Suppressor macrophage treated with lipopolysaccharide for 4 hours (primary cell): Measurements from ENCODE around the gene PPRC1.

Experiments
- DNase-seq: peaks from one replicate; pipeline ENCODE4 v3.0.0-alpha.2; 2020

PPRC1 gene

DNA sequence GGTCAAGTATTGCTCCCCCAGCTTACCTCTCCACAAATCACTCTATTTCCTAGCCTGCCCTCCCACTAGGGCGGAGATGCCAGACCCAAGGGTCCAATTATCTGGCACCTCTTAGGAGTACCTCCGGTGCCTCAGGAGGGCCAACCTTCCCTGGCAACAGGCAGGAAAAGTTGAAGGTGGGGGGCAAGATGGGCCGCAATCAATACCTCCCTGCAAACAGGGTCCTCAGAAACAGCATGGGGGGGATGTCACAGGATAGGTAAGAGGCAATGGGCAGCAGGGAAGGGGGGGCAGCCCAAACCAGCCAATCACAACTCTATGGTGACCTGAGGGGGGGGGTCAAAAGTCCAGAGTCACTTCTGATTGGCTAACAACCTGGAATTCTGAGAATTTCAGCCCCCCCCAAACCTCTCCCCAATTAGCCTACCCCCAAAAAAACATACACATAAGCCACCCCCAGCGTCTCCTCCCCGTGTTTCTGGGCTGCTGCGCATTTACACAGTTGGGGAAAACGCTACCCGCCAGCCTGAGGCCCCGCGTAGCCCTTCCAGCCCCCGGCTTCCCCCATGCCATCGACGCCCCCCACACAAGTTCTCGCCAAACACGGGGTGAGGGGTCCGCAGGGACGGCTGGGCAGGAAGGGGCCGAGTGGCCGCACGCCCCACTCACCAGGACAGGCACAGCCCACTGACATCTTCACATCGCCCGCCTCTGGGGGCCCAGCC is 13.3 kb upstream of the PPRC1 start:
- DNase-seq, result peak; percentile 40

DNA sequence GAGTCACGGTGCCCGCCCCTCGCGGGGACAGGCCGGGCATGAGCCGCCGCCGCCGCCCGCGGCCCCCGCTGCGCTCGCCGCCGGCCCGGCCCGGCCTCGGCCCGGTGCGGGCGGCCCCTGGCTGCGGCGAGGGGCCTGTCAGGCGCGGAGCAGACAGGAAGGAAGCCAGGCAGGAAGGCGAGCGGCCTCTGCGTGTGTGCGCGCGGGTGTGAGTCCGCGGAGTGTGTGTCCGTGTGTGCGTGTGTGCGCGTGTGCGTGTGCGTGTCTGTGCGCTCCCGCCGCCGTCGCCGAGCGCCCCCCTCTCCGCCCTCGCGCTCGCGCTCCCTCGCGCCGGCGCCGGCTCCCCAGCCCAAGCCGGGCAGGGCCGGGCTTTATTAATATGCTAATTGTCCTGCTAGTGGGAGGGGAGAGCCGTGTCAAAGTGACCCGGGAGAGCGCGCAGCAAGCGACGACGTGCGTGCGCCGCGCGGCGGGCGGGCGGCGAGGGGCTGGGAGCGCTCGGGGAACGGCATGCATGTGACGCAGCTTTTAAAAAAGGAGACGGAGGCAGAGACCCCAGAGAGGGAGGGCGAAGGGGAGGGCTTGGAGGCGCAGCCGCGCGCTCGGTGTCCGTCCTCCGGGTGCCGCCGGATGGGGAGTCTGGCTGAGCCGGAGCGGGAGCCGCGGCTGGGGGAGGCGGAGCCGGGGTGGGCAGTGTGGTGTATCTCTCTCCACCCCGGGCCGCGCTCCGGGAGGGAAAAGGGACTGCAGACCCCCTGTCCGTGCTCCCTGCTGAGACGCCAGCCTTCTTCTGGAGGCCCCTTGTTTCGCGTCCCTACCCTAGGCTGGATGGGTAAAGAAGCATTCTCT is 12.5 kb upstream of the PPRC1 start, which contains the start of gene LDB1:
TSS of gene LDB1 (minus strand) at position 227 of the 849 bp plus-strand sequence. CDS start 258 bp downstream, outside the sequence.
- DNase-seq, result peak; percentile 74

DNA sequence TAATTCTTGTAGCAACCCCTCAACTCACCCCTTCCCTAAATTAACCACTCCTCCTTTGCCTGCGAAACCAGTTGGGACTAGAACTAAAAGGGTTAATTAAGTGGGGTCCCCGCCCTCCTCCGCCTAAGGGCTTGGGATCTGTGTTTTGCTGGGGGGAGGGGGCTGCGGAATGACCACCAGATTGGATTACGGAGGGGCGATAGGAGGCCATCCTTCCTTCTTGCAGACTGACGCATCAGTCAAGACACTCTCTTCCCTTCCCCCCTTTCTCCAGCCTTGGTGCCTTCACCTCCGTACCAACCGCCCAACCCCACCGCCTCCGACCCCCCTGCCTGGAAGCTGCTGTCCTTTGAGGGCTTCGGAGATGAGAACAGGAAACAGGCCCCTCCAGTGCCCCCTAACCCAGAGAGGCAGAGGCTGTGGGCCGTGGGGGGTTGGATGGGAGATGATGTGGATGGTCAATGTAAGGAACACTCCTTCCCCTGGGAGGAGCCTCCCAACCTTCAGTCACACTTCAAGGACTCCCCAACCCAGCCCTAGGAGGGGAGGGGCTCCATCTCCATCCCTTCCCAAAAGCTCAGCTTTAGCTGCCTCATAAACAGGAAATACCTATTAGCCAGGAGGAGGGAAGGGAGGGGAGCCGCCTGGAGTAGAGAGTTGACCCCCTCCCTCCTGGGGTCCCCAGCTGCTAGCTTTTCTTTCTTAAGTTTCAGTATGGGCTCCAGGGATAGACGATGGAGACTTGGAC is 11.7 kb upstream of the PPRC1 start:
- peak; percentile 5 for DNase-seq

DNA sequence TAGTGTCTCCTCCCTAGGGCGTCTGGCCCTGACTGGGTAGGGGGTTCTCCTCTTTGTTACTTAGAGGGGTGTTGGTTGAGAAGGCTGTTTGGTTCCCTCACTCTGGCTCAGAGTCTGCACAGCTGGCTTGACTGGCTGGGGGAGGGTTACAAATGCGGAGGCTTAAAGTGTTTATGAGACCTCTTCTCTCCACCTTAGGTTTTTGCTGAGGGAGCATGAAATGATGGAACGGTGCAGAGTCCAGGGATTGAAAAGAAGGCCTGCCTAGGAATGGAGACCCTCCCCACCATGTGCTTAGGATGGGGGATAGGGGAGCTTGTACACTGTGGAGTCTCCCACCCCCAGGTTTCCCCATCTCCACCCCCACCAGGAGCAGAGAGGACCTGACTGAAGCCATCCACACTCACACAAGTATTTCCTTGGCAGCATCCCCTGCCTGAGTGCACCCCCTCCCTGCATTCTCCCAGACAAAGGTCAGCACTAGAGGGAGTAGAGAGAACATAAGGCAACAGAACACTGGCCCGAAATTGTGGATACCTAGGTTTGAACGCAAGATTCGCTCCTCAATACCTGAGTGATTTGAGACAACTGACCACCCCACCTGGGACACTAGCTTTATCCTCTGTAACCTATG is 11.0 kb upstream of the PPRC1 start:
- no peak for DNase-seq

DNA sequence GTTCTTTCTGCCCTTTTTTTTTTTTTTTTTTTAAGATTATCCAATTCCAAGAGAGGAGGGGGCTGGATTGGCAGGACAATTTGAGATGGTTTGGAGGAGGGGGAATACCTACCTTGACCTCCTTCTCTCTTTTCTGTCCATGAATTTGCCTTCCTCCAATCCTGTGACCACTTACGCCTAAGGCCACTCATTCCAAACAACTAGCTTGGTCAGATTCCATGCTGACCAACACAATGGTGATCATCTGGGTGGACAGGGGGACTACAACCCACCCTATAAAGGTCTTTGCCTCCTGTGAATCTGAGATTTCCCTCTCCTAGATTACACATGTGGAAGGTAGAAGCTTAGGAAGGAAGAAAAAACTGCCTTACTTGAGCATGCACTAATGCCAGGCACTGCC is 10.4 kb upstream of the PPRC1 start:
- no peak for DNase-seq

DNA sequence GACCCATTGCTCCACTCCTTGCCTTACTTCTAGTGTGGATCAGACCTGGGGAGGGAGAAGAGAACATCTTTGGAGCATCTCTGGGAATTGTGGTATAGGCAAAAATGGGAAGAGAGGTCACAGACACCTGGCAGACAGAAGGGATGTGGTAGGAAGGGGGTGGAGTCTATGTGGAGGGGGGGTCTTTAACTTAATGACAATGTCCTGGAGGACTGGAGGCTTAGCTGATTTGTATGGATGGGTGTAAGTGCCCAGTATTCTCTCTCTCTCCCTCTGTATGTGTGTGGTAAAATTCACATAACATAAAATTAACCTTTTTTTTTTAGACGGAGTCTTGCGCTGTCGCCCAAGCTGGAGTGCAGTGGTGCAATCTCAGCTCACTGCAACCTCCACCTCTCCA is 9.6 kb upstream of the PPRC1 start:
- no peak for DNase-seq

DNA sequence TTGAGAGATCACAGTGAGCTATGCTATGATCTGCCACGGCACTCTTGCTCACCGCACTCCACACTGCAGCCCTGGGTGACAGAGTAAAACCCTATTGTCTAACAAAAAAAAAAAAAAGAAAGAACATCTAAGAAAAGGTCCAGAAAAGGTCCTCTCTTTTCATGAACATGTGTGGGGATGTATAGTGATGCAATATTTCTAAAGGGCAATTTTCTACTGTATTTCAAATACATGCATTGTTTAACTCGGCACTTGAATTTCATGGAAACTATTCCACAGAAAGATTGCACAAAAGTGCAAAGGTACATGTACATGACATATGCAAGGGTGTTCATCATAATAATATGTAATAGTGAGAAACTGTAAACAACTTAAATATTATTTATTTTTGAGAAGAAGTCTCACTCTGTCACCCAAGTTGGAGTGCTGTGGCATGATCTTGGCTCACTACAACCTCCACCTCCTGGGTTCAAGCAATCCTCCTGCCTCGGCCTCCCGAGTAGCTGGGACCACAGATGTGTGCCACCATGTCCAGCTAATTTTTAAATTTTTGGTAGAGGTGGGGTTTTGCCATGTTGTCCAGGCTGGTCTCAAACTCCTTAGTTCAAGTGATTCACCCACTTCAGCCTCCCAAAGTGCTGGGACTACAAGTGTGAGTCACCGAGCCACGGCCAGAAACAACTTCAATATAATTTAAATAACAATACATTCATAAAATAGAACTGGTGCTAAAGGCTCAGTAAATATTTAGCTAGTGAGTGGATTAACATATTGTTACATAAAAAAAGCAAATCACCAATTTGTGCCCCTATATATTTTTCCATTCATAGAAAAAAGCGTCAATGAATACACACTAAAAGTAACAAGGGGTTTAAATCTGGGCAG is 1.3 kb upstream of the PPRC1 start:
- no peak for DNase-seq

DNA sequence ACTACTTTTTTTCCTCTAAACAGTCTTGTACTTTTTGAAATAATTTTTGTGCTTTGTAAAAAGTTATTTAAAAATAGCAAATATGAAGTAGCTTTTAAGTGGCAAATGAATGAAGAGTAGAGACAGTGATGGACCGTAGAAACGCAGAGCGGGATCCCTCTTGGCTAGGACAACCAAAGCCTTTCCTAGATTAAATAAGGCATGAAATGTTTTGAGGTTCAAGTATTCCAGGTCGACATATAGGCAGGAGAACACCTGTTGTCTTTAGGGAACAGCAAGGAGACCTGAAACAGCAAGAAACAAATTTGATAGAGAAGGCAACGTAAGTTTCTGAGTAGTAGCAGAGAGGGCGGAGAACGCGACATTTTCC is 662 bp upstream of the PPRC1 start:
- no peak for DNase-seq

DNA sequence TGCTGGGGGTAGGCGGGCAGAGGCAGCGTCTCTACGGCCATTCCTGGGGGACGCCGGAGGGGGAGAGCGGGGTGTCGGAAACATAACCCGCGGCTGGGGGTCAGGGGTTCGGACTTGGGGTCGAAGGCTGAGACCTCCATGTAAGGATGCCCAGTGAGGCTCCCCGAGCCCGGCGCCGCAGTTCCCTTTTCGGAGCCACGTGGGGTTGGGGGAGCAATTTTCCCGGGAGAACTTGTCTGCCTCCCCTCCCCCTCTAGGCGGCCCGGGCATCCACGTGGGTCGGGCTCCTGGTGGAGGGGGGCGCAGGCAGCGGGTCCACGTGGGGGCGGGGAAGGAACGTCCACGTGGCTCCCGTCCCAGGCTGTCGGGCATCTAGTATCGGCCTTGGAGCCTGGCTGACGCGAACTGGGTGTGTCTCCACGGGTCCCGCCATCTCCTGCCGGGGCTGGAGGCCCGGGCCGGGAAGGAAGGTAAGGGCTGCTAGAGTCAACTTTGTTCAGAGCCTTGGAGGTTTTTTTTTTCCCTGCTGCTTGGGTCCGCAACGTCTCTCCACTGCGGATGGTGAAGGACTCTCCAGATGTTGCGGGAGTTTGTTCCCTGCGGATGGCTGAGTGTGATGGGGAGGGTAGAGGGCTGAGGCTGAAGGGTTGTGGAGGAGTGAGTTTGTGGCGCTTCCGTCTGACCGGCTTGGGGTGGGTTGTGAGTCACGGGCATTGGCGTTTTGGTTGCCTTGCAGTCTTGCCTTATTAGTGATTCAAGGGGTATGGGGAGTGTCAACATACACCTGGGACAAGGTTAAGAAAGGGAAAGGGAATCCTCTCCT is 744 bp downstream of the PPRC1 start:
- peak; percentile 71 for DNase-seq

DNA sequence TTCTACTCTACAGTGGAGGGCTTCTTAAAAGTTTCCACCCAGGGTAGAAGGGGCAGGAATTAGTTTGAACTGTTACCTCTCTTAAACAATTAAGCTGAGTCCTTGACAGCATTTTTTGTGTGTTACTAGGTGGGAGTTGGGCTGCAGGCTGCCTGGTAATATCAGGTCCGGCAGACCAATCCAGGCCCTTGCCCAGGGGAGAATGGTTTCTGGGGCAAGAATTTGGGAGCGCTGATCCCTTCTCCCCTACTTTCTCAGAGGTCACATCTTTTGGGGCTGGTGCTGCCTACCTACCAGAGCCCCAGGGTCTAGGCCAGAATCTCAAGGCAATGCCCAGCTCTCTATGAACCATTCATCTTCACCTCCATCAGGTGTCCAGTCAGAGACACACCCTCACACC is 1.6 kb downstream of the PPRC1 start:
- DNase-seq, result no peak

DNA sequence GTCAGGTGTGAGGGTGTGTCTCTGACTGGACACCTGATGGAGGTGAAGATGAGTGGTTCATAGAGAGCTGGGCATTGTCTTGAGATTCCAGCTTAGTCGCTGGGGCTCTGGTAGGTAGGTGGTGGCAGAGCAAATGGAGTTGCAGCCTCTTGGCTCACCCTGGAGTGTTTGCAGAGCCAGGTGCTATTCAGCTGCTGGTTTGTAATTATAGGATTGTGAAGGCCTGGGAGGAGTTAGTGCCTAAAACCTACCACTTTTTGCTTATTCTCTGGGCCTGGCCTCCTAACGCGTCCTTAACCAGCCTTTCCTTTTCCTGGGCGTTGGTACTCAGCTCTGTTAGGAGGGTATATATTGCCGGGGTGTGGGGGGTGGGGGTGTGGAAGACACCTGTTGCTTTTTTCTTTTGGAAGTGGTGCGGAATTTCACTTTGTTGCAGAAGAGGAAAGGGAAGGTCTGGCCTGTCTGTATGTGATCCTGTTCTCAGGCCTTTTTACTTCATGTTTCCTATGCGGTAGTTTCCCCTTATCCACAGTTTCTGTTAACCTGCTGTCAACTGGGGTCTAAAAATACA is 3.2 kb downstream of the PPRC1 start:
- no peak for DNase-seq

DNA sequence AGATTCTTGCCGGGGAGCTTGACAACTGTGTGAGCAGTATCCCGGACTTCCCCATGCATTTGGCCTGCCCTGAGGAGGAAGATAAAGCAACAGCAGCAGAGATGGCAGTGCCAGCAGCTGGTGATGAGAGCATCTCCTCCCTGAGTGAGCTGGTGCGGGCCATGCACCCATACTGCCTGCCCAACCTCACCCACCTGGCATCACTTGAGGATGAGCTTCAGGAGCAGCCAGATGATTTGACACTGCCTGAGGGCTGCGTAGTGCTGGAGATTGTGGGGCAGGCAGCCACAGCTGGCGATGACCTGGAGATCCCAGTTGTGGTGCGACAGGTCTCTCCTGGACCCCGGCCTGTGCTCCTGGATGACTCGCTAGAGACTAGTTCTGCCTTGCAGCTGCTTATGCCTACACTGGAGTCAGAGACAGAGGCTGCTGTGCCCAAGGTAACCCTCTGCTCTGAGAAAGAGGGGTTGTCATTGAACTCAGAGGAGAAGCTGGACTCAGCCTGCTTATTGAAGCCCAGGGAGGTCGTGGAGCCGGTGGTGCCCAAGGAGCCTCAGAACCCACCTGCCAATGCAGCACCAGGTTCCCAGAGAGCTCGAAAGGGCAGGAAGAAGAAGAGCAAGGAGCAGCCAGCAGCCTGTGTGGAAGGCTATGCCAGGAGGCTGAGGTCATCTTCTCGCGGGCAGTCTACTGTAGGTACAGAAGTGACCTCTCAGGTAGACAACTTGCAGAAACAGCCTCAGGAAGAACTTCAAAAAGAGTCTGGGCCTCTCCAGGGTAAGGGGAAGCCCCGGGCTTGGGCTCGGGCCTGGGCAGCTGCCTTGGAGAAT is 6.7 kb downstream of the PPRC1 start:
- no peak for DNase-seq

DNA sequence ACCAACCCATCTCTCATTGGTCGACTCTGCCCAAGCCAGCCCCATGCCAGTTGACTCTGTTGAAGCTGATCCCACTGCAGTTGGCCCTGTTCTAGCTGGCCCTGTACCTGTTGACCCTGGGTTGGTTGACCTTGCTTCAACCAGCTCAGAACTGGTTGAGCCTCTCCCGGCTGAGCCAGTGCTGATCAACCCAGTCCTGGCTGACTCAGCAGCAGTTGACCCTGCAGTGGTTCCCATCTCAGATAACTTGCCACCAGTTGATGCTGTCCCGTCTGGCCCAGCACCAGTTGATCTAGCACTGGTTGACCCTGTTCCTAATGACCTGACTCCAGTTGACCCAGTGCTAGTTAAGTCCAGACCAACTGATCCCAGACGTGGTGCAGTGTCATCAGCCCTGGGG is 7.4 kb downstream of the PPRC1 start:
- DNase-seq, result no peak

DNA sequence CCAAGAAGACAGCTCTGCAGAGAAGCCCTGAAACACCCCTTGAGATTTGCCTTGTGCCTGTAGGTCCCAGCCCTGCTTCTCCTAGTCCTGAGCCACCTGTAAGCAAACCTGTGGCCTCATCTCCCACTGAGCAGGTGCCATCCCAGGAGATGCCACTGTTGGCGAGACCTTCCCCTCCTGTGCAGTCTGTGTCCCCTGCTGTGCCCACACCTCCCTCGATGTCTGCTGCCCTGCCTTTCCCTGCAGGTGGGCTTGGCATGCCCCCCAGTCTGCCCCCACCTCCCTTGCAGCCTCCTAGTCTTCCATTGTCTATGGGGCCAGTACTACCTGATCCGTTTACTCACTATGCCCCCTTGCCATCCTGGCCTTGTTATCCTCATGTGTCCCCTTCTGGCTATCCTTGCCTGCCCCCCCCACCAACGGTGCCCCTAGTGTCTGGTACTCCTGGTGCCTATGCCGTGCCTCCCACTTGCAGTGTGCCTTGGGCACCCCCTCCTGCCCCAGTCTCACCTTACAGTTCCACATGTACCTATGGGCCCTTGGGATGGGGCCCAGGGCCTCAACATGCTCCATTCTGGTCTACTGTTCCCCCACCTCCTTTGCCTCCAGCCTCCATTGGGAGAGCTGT is 8.2 kb downstream of the PPRC1 start:
- no peak for DNase-seq

DNA sequence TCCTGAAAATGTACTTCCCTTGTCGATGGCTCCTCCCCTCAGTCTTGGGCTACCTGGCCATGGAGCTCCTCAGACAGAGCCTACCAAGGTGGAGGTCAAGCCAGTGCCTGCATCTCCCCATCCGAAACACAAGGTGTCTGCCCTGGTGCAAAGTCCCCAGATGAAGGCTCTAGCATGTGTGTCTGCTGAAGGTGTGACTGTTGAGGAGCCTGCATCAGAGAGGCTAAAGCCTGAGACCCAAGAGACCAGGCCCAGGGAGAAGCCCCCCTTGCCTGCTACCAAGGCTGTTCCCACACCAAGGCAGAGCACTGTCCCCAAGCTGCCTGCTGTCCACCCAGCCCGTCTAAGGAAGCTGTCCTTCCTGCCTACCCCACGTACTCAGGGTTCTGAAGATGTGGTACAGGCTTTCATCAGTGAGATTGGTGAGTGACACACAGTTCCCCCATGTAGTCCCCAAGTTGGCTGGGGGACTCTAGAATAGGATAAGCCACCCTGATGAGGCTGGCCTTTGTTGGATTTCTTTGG is 8.8 kb downstream of the PPRC1 start:
- no peak for DNase-seq

DNA sequence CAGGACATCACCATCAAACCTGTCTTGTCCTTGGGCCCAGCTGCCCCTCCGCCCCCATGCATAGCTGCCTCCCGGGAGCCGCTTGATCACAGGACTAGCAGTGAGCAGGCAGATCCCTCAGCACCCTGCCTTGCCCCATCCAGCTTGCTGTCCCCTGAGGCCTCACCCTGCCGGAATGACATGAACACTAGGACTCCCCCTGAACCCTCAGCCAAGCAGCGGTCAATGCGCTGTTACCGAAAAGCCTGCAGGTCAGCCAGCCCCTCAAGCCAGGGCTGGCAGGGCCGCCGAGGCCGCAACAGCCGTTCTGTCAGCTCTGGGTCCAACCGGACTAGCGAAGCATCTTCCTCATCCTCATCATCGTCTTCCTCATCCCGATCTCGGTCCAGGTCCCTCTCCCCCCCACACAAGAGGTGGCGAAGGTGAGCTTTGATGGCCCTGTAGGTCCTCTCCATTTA is 14.2 kb downstream of the PPRC1 start:
- DNase-seq, result no peak

DNA sequence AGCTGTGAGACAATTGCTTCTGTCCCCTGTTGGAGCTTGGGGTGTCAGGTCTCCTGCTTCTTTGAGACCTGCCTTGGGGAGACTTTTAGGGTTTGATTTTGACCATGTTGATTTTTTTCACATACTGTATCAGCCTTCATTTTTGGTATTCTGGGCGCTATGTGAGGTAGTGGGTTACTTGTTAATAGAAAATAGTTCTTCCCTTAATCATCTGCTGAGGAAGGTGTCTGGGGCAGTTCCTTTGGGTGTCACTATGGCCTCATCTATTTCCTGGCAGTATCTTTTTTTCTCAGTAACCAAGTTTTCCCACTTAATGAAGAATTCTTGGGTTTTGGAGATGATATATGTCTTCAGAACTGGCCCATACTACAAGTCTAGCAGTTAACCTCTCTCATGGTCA is 14.7 kb downstream of the PPRC1 start:
- DNase-seq, result no peak

DNA sequence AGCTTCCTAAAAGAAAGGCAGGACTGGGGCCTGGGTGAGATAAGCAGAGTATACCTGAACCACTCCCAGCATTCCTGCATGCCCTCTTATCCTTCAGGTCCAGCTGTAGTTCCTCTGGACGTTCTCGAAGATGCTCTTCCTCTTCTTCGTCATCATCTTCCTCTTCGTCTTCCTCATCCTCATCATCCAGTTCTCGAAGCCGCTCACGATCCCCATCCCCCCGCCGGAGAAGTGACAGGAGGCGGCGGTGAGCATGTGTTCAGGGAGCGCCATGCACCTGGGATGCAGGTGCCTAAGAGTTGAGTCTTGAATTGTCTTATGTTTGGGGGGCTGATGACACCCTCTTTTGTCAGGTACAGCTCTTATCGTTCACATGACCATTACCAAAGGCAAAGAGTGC is 15.4 kb downstream of the PPRC1 start:
- DNase-seq, result no peak
